HepG2 (cell line): ENCODE measurements around the gene RORC. TPM values are rescaled to one million over a fixed set of nuclear protein-coding genes. Genes with fewer than 3 reads are reported as not detected.

ENCODE experiments used
- CBFB ChIP-seq: sonication (generic); formaldehyde crosslinking; IDR thresholded peaks from 2 replicates; pipeline ENCODE4 v1.4.0; 2020; ENCODE audit warnings: missing genetic modification reagents
- HMG20A ChIP-seq: IDR thresholded peaks from 2 replicates; pipeline ENCODE4 v1.6.1; 2016; ENCODE audit warnings: borderline replicate concordance
- MXD4 ChIP-seq: IDR thresholded peaks from 2 replicates; pipeline ENCODE4 v1.6.1; 2016; ENCODE audit warnings: mild to moderate bottlenecking, missing biosample characterization, missing genetic modification reagents
- RBAK ChIP-seq: sonication (generic); formaldehyde crosslinking; IDR thresholded peaks from 2 replicates; pipeline ENCODE4 v1.5.1; 2020; ENCODE audit warnings: mild to moderate bottlenecking, missing genetic modification reagents
- THAP8 ChIP-seq: sonication (generic); formaldehyde crosslinking; IDR thresholded peaks from 2 replicates; pipeline ENCODE4 v1.5.1; 2020; ENCODE audit warnings: missing genetic modification reagents, mild to moderate bottlenecking, borderline replicate concordance
- YY1 ChIP-seq: IDR thresholded peaks from 2 replicates; pipeline ENCODE4 v1.6.1; 2011; ENCODE audit warnings: low read length, low read depth, moderate library complexity, mild to moderate bottlenecking; ENCODE audit not compliant: insufficient read depth, insufficient replicate concordance
- ZNF354B ChIP-seq: sonication (generic); formaldehyde crosslinking; IDR thresholded peaks from 2 replicates; pipeline ENCODE4 v1.8.0; 2022; ENCODE audit warnings: mild to moderate bottlenecking, missing genetic modification reagents
- ZNF550 ChIP-seq: sonication (generic); formaldehyde crosslinking; IDR thresholded peaks from 2 replicates; pipeline ENCODE4 v1.4.0; 2020; ENCODE audit warnings: mild to moderate bottlenecking, missing genetic modification reagents, borderline replicate concordance
- polyA plus RNA-seq, 8 experiments: library from polyadenylated mRNA; depleted of rRNA in 3 of 8; stranded (reverse) in 7 of 8; unstranded in 1 of 8; fragments of >200 nt; fragmentation: Illumina TruSeq in 4 of 8; extraction: Trizol in 4 of 8; gene quantifications; 2 replicates each; pipeline versions ENCODE4 v1.2.1 to v1.2.3, GENCODE V29; 2011 to 2016; ENCODE audit warnings: low read depth in 4 of 8, missing spikeins in 1 of 8, mixed read lengths in 1 of 8; ENCODE audit not compliant: insufficient read depth in 1 of 8
- total RNA-seq, 5 experiments: library from RNA; depleted of rRNA; stranded (reverse); fragments of >200 nt; fragmentation: Illumina TruSeq; extraction: Trizol; gene quantifications; 2 replicates each; pipeline ENCODE4 v1.2.3, GENCODE V29; 2016; ENCODE audit warnings: low read depth in 1 of 5
- TF ChIP-seq, protein P1 (sequence below): sonication (generic); formaldehyde crosslinking; IDR thresholded peaks from 2 replicates; pipeline ENCODE4 v1.5.1; 2020; ENCODE audit warnings: mild to moderate bottlenecking, missing genetic modification reagents, borderline replicate concordance

RORC gene
- total and polyA plus RNA-seq, 2 of the 13 experiments (the other 11 are each of a cell fraction or from before 2014, with no cell fraction given), result 2.5 to 6.5 TPM

DNA sequence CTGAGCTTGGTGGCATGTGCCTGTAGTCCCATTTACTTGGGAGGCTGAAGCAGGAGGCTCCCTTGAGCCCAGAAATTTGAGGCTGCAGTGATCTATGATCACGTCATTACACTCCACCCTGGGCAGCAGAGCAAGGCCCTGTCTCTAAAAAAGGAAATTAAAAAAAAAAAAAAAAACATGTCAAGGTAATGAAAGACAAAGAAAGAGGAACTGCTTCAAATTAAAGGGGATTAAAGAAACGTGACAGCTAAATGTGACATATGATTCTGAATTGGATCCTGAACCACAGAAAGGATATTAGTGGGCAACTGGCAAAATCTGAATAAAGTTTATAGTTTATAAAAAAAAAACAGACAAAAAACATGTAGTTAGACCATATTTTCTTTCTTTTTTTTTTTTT lies 11.8 kb upstream of the RORC start (continued):
- TF ChIP-seq, protein P1, sequence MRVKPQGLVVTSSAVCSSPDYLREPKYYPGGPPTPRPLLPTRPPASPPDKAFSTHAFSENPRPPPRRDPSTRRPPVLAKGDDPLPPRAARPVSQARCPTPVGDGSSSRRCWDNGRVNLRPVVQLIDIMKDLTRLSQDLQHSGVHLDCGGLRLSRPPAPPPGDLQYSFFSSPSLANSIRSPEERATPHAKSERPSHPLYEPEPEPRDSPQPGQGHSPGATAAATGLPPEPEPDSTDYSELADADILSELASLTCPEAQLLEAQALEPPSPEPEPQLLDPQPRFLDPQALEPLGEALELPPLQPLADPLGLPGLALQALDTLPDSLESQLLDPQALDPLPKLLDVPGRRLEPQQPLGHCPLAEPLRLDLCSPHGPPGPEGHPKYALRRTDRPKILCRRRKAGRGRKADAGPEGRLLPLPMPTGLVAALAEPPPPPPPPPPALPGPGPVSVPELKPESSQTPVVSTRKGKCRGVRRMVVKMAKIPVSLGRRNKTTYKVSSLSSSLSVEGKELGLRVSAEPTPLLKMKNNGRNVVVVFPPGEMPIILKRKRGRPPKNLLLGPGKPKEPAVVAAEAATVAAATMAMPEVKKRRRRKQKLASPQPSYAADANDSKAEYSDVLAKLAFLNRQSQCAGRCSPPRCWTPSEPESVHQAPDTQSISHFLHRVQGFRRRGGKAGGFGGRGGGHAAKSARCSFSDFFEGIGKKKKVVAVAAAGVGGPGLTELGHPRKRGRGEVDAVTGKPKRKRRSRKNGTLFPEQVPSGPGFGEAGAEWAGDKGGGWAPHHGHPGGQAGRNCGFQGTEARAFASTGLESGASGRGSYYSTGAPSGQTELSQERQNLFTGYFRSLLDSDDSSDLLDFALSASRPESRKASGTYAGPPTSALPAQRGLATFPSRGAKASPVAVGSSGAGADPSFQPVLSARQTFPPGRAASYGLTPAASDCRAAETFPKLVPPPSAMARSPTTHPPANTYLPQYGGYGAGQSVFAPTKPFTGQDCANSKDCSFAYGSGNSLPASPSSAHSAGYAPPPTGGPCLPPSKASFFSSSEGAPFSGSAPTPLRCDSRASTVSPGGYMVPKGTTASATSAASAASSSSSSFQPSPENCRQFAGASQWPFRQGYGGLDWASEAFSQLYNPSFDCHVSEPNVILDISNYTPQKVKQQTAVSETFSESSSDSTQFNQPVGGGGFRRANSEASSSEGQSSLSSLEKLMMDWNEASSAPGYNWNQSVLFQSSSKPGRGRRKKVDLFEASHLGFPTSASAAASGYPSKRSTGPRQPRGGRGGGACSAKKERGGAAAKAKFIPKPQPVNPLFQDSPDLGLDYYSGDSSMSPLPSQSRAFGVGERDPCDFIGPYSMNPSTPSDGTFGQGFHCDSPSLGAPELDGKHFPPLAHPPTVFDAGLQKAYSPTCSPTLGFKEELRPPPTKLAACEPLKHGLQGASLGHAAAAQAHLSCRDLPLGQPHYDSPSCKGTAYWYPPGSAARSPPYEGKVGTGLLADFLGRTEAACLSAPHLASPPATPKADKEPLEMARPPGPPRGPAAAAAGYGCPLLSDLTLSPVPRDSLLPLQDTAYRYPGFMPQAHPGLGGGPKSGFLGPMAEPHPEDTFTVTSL, result no peak
- TF ChIP-seq THAP8 (CRISPR knock-in tag), result no peak
- no peak for TF ChIP-seq HMG20A (CRISPR knock-in tag)
- TF ChIP-seq ZNF550 (CRISPR knock-in tag), result no peak
- no peak for TF ChIP-seq CBFB (CRISPR knock-in tag)
- no peak for TF ChIP-seq MXD4 (CRISPR knock-in tag)
- TF ChIP-seq YY1, result no peak
- TF ChIP-seq RBAK (CRISPR knock-in tag), result no peak
- TF ChIP-seq ZNF354B (CRISPR knock-in tag), result no peak
